GM21619 (cell line): ENCODE results near the gene GRAMD1B.

Experiments
- ATAC-seq: cut with Tn5 transposase; IDR thresholded peaks from one replicate; pipeline ENCODE4 v1.9.1; 2021; ENCODE audit not compliant: unreplicated experiment

Gene GRAMD1B

GRCh38 chr11:123473941-123474677, 44.0 kb downstream of the GRAMD1B start:
- ATAC-seq, result no peak

- no peak for ATAC-seq
Observed at GRCh38 chr11:123474994-123475393, 44.9 kb downstream of the GRAMD1B start.

DNA sequence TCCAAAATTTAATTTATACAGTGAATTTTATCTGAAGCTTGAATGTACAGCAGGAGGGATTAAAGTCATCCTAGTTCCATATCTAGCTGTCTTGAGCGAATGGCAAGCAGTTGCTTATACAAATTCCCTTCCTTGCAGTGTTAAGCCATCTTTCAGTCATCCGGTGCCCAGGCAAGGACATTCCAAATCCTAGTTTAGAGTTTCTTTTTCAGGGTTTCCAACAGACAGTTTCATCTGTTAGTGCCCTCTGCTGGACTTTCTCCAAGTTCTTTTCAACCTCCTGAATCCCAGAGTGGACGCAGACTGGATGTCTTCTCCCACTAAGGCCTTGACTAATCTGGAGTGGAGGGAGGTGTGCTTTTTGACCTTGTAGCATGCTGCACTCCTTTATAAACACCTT, 45.4 kb downstream of the GRAMD1B start:
- ATAC-seq, result no peak

DNA sequence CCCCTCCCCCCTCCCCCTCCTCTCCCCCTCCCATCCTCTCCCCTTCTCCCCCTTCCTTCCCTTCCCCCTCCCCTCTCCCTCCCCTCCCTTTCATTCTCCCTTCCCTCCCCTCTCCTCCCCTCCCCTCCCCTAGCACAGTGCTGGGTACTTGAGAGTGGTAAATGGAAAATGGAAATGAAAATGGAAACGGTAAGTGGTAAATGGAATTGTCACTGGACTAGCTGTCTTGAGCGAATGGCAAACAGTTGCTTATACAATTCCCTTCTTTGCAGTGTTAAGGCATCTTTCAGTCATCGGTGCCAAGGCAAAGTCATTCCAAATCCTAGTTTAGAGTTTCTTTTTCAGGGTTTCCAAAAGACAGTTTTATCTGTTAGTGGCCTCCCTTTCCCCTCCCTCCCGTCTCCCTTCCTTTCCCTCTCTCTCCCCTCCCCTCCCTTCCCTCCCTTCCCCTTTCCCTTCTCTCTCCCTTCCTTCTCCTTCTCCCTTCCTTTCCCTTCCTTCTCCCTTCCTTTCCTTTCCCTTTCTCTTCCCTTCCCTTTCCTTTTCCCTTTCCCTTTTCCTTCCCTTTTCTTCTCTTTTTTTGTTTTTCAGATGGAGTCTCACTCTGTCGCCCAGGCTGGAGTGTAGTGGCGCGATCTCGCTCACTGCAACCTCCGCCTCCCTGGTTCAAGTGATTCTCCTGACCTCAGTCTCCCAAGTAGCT, 47.3 kb downstream of the GRAMD1B start:
- no peak for ATAC-seq

DNA sequence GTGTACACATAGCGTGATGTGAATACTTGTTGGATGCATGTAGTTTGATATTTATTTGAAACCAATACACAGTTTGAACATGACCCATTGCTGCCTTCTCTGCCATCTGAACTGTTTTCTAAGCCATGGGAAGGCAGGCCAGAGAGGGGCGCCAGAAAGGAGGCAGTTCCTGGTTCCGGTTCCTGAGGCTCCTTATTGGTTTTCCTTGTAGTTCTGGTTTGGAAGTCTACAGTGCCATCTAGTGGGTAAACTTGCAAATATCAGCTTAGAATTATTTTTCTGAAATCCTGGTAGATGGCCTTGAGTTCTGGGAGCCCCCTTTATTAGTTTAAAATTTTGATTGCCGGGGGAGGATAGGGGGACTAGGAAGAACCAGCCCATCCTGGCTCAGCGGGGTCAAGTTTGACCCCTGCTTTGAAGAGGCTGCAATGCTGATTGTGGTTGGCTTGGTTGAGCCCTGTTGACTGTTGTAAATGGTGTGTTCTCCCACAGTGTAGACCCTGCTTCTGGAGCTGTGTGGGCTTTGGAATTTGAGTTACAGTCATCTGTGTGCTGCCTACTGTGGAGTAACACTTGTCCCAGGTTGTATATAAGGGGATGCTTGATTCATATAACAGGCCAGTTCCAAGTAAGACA, 48.4 kb downstream of the GRAMD1B start:
- no peak for ATAC-seq

DNA sequence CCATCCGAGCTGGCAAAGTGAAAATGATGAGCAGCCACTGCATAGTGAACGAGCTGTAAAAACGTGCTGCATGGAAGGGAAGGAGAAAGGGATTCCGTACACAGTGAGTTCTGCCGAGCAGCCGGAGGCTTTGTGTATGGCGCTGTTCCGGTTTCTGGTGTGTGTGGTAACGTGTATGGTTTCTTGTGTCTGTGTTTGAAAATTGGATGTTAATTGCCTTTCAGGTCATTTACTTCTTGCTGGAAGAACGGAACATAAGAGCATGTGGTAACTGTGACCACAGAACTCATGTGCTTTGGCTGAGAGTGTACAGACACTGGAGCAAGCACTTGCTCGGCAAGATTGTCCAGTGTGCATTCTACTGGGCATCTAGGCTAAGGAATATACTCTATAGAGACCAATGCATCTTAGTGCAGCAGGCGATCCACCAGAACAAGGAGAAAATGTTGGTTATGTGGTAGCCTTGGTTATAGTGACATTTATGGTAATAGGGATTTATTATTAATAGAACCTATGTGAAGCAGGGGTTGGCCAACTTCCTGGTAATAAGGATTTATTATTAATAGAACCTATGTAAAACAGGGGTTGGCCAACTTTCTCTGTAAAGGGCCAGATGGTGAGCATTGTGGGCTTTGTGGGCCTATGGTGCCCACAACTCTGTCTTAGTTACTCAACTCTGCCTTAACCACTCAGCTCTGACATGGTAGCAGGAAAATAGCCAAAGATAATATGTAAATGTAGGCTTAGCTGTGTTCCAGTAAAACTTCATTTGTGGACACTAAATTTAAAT, 49.2 kb downstream of the GRAMD1B start:
- ATAC-seq, result peak; percentile 78

DNA sequence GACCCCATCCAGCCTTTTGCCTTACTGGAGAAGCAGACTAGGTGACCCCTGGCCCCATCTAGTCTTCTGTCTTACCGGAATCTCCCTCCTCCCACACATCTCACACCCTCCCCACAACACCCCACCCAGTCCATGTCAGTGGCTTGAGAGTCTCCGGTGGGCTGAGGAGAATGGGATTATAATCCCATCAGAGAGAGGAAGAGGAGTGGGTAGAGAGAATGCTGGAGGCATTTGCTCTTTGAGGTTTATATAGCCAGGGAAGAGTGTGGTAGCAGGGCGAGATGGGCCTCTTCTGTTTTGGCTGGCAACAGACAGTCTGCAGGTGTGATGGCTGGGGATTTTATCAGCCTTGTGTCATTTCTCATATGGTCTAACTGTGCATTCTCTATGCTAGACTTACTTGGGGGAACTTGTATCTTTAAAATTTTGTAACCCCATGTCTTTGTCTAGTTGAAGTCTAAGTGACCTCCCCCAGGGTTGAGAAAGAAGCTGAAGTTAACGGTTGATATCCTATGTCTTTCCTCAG, 50.3 kb downstream of the GRAMD1B start:
- peak; percentile 35 for ATAC-seq

- no peak for ATAC-seq
Observed at GRCh38 chr11:123480882-123481281, 50.8 kb downstream of the GRAMD1B start.

- no peak for ATAC-seq
Observed at GRCh38 chr11:123481640-123482039, 51.6 kb downstream of the GRAMD1B start.

DNA sequence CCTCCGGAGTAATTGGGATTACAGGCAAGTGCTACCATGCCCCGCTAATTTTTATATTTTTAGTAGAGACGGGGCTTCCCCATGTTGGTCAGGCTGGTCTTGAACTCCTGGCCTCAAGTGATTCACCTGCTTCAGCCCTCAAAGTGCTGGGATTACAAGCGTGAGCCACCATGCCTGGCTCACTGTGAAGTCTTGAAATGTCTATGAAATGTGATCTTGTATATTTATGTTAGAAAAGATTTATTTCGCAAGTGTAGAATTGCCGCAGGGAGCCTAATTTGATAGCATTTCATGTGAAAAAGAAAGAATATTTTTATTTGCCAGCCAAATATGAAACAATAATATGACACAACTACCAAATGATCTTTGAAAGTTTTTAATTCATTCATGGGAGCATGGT, 52.1 kb downstream of the GRAMD1B start:
- no peak for ATAC-seq

DNA sequence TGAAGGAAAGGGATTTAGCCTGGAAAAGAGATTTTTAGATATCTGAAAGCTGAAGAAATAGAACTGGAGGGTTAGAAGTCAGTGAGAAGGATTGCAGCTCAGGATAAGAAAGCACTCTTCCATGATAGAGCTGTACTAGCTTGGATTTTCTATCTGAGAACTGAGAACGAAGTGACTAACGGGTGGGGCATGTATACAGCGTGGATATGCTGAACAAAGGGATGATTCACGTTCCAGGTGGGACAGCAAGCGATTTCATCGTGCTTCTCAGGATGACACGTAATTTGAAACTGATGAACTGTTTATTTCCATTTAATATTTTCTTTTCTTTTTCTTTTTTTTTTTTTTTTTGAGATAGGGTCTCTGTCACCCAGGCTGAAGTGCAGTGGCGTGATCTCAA, 53.0 kb downstream of the GRAMD1B start:
- ATAC-seq, result no peak

DNA sequence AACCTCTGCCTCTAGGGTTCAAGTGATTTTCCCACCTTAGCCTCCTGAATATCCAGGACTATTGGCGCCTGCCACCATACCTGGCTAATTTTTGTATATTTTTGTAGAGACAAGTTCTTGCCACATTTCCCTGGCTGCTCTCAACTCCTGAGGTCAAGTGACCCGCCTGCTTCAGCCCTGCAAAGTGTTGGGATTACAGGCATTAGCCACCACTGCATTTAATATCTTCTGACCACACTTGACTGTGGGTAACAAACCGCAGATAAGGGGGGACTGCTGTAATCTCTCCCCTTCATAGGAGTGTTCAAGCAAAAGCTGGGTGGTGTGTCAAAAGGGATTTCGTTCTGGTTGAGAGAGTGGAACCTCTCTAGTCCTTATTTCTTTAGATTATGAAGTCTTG, 53.4 kb downstream of the GRAMD1B start:
- ATAC-seq, result no peak

DNA sequence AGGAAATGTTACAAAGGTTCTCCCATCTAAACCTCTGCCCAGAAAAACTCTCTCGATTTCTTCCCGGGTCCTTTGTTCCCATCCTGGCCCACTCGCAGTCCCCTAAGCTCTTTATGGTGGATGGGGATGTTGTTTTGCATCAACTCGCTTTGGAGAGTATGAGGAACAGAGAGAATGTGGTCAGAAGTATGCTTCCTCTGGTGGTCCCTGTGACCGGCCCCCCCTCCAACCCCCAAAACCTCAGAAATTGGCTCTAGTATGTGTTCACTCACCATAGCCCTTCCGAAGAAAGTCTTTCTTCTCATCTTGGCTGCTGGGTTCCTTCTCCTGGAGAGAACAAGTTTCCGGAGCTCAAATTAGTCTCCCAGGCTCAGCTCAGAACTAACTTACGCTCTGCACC, 54.4 kb downstream of the GRAMD1B start:
- peak; percentile 27 for ATAC-seq

DNA sequence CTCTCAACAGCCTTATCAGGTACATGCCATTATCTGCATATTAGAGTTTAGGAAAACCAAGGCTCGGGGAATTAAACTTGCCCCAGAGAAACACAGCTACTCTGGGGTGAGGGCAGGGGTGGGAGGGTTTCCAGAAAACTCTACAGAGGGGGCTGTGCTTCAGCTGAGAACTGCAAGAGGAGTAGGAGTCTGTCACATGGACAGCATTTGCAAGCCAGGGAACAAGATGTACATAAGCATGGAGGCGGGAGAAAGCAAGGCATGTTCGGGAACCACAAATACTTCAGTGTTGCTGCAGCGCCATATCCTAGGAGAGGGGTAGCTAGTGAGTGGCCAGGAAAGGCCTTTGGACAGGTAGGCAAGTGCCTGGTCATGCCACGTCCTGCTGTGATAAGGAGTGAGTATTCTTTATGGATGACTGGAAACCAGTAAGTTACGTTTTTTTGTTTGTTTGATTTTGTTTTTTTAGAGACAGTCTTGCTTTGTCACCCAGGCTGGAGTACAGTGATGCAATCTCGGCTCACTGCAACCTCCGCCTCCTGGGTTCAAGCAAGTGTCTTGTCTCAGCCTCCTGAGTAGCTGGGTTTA, 57.2 kb downstream of the GRAMD1B start:
- ATAC-seq, result no peak

GRCh38 chr11:123490527-123490926, 60.5 kb downstream of the GRAMD1B start:
- no peak for ATAC-seq

DNA sequence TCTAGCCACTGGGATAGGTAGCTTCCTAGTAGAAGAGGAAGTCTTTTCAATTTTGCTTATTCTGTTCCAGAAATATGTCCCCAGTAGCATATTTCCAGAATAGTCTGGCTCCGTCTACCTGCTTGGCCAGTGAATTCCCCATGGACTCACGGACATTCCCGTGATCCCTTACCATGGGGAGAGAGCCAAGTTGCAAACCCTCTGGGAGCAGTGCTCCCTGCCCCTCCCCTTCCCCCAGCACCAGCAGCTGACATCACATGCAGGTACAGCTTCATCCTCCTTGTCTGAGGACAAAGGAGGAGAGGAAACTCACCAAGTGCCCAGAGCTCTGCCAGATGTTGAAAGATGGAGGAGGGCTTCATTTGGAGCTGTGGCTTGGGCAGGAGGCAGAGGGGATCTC, 61.2 kb downstream of the GRAMD1B start:
- ATAC-seq, result no peak

DNA sequence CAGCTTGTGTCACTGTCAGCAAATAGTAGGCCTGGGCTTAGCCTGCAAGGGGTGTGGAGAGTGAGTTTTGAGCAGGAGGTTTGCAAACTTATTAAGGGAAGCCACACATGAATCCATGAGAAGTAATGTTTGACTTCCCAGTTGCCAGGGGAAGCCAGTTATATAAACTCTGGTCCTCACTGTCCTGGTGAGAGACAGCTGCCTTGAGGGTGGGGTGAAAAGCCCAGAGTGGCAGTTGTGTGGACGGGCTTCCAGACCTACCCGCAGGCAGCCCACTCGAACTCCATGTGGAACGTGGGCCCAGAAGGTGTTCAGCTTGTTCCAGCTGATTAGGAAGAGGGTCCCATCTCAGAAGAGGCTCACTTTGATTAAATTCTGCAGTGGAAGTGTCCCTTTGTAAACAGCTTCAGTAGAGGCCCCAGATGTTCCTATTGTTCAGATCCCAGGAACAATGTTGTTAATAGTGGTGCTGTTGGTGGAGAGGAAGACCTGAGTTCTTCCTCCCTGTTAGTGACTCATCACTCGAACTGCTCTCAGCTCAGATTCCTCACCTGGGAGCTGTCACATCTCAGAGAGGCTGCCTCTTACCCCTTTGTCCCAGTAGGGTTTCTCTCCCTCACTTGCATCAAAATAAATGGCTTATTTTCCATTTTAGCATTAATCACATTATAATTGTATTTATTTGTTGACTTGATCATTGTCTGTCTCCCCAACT, 63.4 kb downstream of the GRAMD1B start:
- no peak for ATAC-seq

GRCh38 chr11:123494195-123495050, 64.4 kb downstream of the GRAMD1B start:
- ATAC-seq, result no peak

GRCh38 chr11:123504401-123504800, 74.3 kb downstream of the GRAMD1B start:
- ATAC-seq, result peak; percentile 49
